Stimulated activated CD8-positive, alpha-beta memory T cell treated with anti-CD3 and anti-CD28 coated beads, Interleukin-4, amount 100 ng/mL, for 48 hours (primary cell): ENCODE data around the gene HASPIN.

Experiments used
- DNase-seq: peaks from one replicate; pipeline ENCODE4 v3.0.0-alpha.2; 2020

HASPIN gene

DNA sequence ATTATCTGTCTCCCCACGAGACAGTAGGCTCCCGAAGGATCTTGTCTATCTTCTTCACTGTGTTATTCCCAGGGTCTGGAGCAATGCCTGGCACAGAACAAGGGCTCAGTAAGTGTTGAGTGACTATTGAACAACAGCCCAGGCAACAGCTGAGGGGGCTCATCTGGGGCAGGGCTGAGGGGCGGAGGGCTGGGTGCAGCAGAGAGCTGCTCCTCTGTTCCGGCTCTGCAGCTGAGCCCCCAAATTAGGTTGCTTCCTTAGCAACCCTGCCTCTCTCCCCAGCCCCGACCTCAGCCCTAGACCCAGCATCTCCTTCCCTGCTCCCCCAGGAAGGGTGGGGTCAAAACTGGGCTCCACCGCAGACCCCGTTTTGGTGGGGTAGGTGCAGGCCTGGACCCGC is 45.1 kb downstream of the HASPIN start:
- no peak for DNase-seq

GRCh38 chr17:3770466-3770865 is 46.8 kb downstream of the HASPIN start:
- DNase-seq = peak; percentile 60

- peak; percentile 34 for DNase-seq
These were observed 47.4 kb downstream of the HASPIN start for GRCh38 chr17:3771140-3771539.

DNA sequence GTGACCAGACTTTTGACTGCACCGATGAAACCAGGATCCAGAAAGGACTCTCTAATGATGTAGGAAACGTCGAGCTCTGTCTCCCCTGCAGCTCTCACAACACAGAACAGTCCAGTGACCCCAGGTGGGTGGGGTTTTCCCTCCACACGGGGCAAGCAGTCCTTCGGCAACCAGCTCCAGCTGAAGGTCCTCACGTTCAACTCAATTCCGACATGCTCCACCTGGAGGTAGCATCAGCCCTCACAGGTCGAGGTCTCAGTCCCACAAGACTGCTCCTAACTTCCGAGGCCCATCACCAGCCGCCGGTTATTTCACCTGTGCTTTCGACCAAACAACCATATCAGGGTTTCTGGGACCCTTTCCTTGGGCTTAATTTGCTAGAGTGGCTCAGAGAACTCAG is 49.1 kb downstream of the HASPIN start:
- no peak for DNase-seq

GRCh38 chr17:3773511-3773910 is 49.8 kb downstream of the HASPIN start:
- DNase-seq = no peak

DNA sequence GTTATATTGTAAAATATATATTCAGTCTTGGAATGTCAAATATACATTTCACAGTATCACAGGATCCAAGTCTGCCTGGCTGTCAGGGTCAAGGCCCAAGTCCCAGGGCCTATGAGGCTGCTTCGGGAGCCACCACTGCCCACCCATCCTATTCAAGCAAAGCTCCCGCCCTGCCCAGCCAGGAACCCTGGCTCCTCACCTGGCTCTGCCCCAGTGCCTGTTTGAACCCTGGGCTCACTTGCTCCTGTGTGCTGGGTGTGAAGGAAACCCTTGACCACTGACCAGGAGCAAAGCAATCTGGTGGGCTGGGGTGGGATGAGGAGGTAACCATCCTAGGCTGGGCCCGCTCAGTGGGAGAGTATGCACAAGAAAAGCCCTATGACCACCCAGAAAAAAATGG is 50.3 kb downstream of the HASPIN start:
- no peak for DNase-seq
